NCI-H1694 treated with DMSO at 0.1 percent for 48 hours (cell line): ENCODE measurements around the gene MEPCE.
"Not testable (repeated sequence)": the region's sequence is repeated elsewhere in the genome, so short reads cannot be mapped to it uniquely, and the experiment has no call there.

Experiments used
- DNase-seq: peaks from one replicate; lab custom pipeline; 2025; lab: John Stamatoyannopoulos, UW

MEPCE gene

GRCh38 chr7:100434297-100435144 is 4.9 kb downstream of the MEPCE start:
- no peak for DNase-seq

- no peak for DNase-seq
These were observed 6.0 kb downstream of the MEPCE start for GRCh38 chr7:100435401-100436304.

- DNase-seq = no peak
These were observed 7.8 kb downstream of the MEPCE start for GRCh38 chr7:100437150-100438100.

- no peak for DNase-seq
These were observed 8.5 kb downstream of the MEPCE start for GRCh38 chr7:100438172-100438571.

GRCh38 chr7:100438731-100439130 is 9.1 kb downstream of the MEPCE start:
- not testable (repeated sequence) for DNase-seq

GRCh38 chr7:100439244-100439643 is 9.6 kb downstream of the MEPCE start:
- DNase-seq = not testable (repeated sequence)

- no peak for DNase-seq
These were observed 12.3 kb downstream of the MEPCE start for GRCh38 chr7:100441641-100442535.

- no peak for DNase-seq
These were observed 13.6 kb downstream of the MEPCE start for GRCh38 chr7:100443096-100443840.

GRCh38 chr7:100444311-100445278 is 15.0 kb downstream of the MEPCE start:
- DNase-seq = no peak

GRCh38 chr7:100446040-100446439 is 16.4 kb downstream of the MEPCE start:
- DNase-seq = no peak

GRCh38 chr7:100447363-100447762 is 17.7 kb downstream of the MEPCE start:
- not testable (repeated sequence) for DNase-seq

- DNase-seq = no peak
These were observed 19.7 kb downstream of the MEPCE start for GRCh38 chr7:100449190-100449795.

GRCh38 chr7:100452513-100452912 is 22.9 kb downstream of the MEPCE start:
- no peak for DNase-seq

GRCh38 chr7:100453854-100454253 is 24.2 kb downstream of the MEPCE start:
- not testable (repeated sequence) for DNase-seq

GRCh38 chr7:100455206-100455605 is 25.6 kb downstream of the MEPCE start:
- DNase-seq = no peak

GRCh38 chr7:100456562-100456961 is 26.9 kb downstream of the MEPCE start:
- DNase-seq = no peak

GRCh38 chr7:100457033-100457432 is 27.4 kb downstream of the MEPCE start:
- DNase-seq = no peak

- no peak for DNase-seq
These were observed 34.6 kb downstream of the MEPCE start, which contains the start of gene SPACDR for GRCh38 chr7:100464210-100464660. SPACDR (minus strand) TSS chr7:100464260; CDS start chr7:100464025, 235 bp downstream.
